H9 (cell line): Measurements from ENCODE around the gene FGF9. TPM values are rescaled to one million over a fixed set of nuclear protein-coding genes. Genes with fewer than 3 reads are reported as not detected.

Experiments used
- DNase-seq: peaks from one replicate; pipeline ENCODE4 v3.0.0-alpha.2; 2017
- H2AFZ ChIP-seq: one replicate; pipeline ENCODE4 v1.6.1; 2013; ENCODE audit warnings: mild to moderate bottlenecking, low read length, control low read depth, moderate library complexity
- H2AK5ac ChIP-seq: 2 replicates; pipeline ENCODE4 v1.6.1; 2013; ENCODE audit warnings: low read length, control low read depth, mixed read lengths; ENCODE audit not compliant: insufficient read length
- H2BK120ac ChIP-seq: one replicate; pipeline ENCODE4 v1.6.1; 2013; ENCODE audit warnings: low read depth, mild to moderate bottlenecking, low read length, control low read depth, inconsistent platforms; ENCODE audit not compliant: poor library complexity, severe bottlenecking
- H2BK12ac ChIP-seq: 2 replicates; pipeline ENCODE4 v1.6.1; 2013; ENCODE audit warnings: low read length, control low read depth, mixed read lengths, low read depth; ENCODE audit not compliant: insufficient read length
- H2BK15ac ChIP-seq: 2 replicates; pipeline ENCODE4 v1.6.1; 2013; ENCODE audit warnings: low read depth, low read length, control low read depth
- H2BK20ac ChIP-seq: one replicate; pipeline ENCODE4 v1.6.1; 2013; ENCODE audit warnings: low read depth, mild to moderate bottlenecking, low read length, control low read depth, inconsistent platforms; ENCODE audit not compliant: poor library complexity, severe bottlenecking
- H2BK5ac ChIP-seq: 2 replicates; pipeline ENCODE4 v1.6.1; 2013; ENCODE audit warnings: low read length, control low read depth, mixed read lengths; ENCODE audit not compliant: insufficient read length
- H3K14ac ChIP-seq: 2 replicates; pipeline ENCODE4 v1.6.1; 2013; ENCODE audit warnings: low read length, control low read depth; ENCODE audit not compliant: insufficient read depth
- H3K18ac ChIP-seq: 2 replicates; pipeline ENCODE4 v1.6.1; 2013; ENCODE audit warnings: low read depth, mild to moderate bottlenecking, mixed read lengths, low read length, control low read depth; ENCODE audit not compliant: insufficient read length
- H3K23ac ChIP-seq: 2 replicates; pipeline ENCODE4 v1.6.1; 2013; ENCODE audit warnings: low read length, control low read depth, mixed read lengths, low read depth; ENCODE audit not compliant: insufficient read length
- H3K23me2 ChIP-seq: 2 replicates; pipeline ENCODE4 v1.6.1; 2013; ENCODE audit warnings: low read depth, mild to moderate bottlenecking, mixed read lengths, low read length, control low read depth; ENCODE audit not compliant: insufficient read length, poor library complexity, severe bottlenecking
- H3K27ac ChIP-seq: 2 replicates; pipeline ENCODE4 v1.5.1; 2013; ENCODE audit warnings: low read length, control low read depth, mixed read lengths, low read depth; ENCODE audit not compliant: insufficient read length
- H3K27me3 ChIP-seq: 2 replicates; pipeline ENCODE4 v1.6.1; 2013; ENCODE audit warnings: low read length, control low read depth, inconsistent platforms; ENCODE audit not compliant: insufficient read depth
- H3K4ac ChIP-seq: 2 replicates; pipeline ENCODE4 v1.6.1; 2013; ENCODE audit warnings: low read depth, mild to moderate bottlenecking, control low read depth, inconsistent platforms, low read length, moderate library complexity
- H3K4me1 ChIP-seq: 2 replicates; pipeline ENCODE4 v1.6.1; 2013; ENCODE audit warnings: low read length, control low read depth, inconsistent platforms; ENCODE audit not compliant: insufficient read depth
- H3K4me2 ChIP-seq: 2 replicates; pipeline ENCODE4 v1.6.1; 2013; ENCODE audit warnings: low read length, control low read depth, mixed read lengths; ENCODE audit not compliant: insufficient read length, insufficient read depth
- H3K56ac ChIP-seq: 2 replicates; pipeline ENCODE4 v1.6.1; 2013; ENCODE audit warnings: low read depth, mild to moderate bottlenecking, mixed read lengths, low read length, control low read depth; ENCODE audit not compliant: insufficient read length
- H3K79me1 ChIP-seq: 2 replicates; pipeline ENCODE4 v1.6.1; 2013; ENCODE audit warnings: low read depth, mild to moderate bottlenecking, moderate library complexity, low read length, control low read depth, inconsistent platforms; ENCODE audit not compliant: insufficient read depth, poor library complexity, severe bottlenecking
- H3K79me2 ChIP-seq: 2 replicates; pipeline ENCODE4 v1.6.1; 2013; ENCODE audit warnings: low read length, control low read depth, inconsistent platforms; ENCODE audit not compliant: insufficient read depth
- H3K9ac ChIP-seq: 2 replicates; pipeline ENCODE4 v1.6.1; 2013; ENCODE audit warnings: low read length, control low read depth, mixed read lengths; ENCODE audit not compliant: insufficient read length; ENCODE audit errors: extremely low read depth
- H3K9me3 ChIP-seq: one replicate; pipeline ENCODE4 v1.6.1; 2013; ENCODE audit warnings: low read depth, low read length, inconsistent platforms; ENCODE audit not compliant: control insufficient read depth
- H3T11ph ChIP-seq: one replicate; pipeline ENCODE4 v1.6.1; 2013; ENCODE audit warnings: mild to moderate bottlenecking, low read length, control low read depth, inconsistent platforms
- H4K20me1 ChIP-seq: one replicate; pipeline ENCODE4 v1.6.1; 2013; ENCODE audit not compliant: control insufficient read depth, insufficient read length, insufficient read depth
- H4K5ac ChIP-seq: 2 replicates; pipeline ENCODE4 v1.6.1; 2013; ENCODE audit warnings: low read depth, mild to moderate bottlenecking, mixed read lengths, low read length, control low read depth; ENCODE audit not compliant: insufficient read length
- H4K8ac ChIP-seq: replicated peaks from 2 replicates; pipeline ENCODE4 v1.6.1; 2013; ENCODE audit warnings: low read length, control low read depth, mixed read lengths, low read depth; ENCODE audit not compliant: insufficient read length
- H4K91ac ChIP-seq: 2 replicates; pipeline ENCODE4 v1.6.1; 2013; ENCODE audit warnings: low read depth, mild to moderate bottlenecking, moderate library complexity, mixed read lengths, low read length, control low read depth; ENCODE audit not compliant: insufficient read length
- H3K27ac Mint-ChIP-seq, 3 experiments: 2 replicates in 2 of 3; 3 replicates in 1 of 3; pipeline ENCODE4 v1.8.0; 2020 to 2021; ENCODE audit warnings: mixed read lengths in 3 of 3, mild to moderate bottlenecking in 1 of 3, moderate library complexity in 1 of 3
- H3K27me3 Mint-ChIP-seq: 2 replicates; pipeline ENCODE4 v1.8.0; 2021; ENCODE audit warnings: low read depth, mild to moderate bottlenecking, moderate library complexity, mixed read lengths
- H3K36me3 Mint-ChIP-seq, 3 experiments: 2 replicates in 2 of 3; 3 replicates in 1 of 3; pipeline ENCODE4 v1.8.0; 2020 to 2021; ENCODE audit warnings: low read depth in 3 of 3, mixed read lengths in 3 of 3; ENCODE audit not compliant: insufficient read depth in 1 of 3
- H3K4me1 Mint-ChIP-seq, 2 experiments: 2 replicates each; pipeline ENCODE4 v1.8.0; 2020; ENCODE audit warnings: mixed read lengths in 2 of 2
- H3K4me3 Mint-ChIP-seq, 2 experiments: 2 replicates in 1 of 2; 3 replicates in 1 of 2; pipeline ENCODE4 v1.8.0; 2020 to 2021; ENCODE audit warnings: mild to moderate bottlenecking in 2 of 2, mixed read lengths in 2 of 2, moderate library complexity in 1 of 2
- H3K9me3 Mint-ChIP-seq, 2 experiments: 2 replicates in 1 of 2; 3 replicates in 1 of 2; pipeline ENCODE4 v1.8.0; 2020; ENCODE audit warnings: mild to moderate bottlenecking in 2 of 2, mixed read lengths in 2 of 2, moderate library complexity in 1 of 2
- CTCF ChIP-seq: fragments of 200-600 bp; sonication (generic); conservative IDR thresholded peaks from 3 replicates; pipeline ENCODE4 v1.8.0; 2021; ENCODE audit warnings: antibody characterized with exemption, mild to moderate bottlenecking
- WGBS: extraction: QIAGEN DNeasy Blood & Tissue Kit; methylation state at CpG from one replicate; pipeline ENCODE4 v1.1.7; 2013; ENCODE audit warnings: missing lambda C conversion rate, low lambda C conversion rate, mixed read lengths; ENCODE audit not compliant: insufficient read length; ENCODE audit errors: extremely low coverage; 5-methylcytosine and 5-hydroxymethylcytosine counted together
- total RNA-seq: library from RNA; stranded (reverse); gene quantifications from 2 replicates; pipeline ENCODE4 v1.2.1, GENCODE V29; 2021

FGF9 gene
- total RNA-seq, 1 experiment from 2014 or later: 0.22 TPM

- H2BK12ac ChIP-seq: no peak overlapping the region
- no peak overlapping the region for H3T11ph ChIP-seq
- H2BK15ac ChIP-seq: no peak overlapping the region
- Mint-ChIP-seq H3K36me3 (peaks cover 0 to 2% (median 0%) of the 10 kb centered on the region in 3 experiments; a peak in 2 of 7 replicates), H3K4me1 (peaks cover 7 to 10% of the 10 kb centered on the region in 2 experiments; a peak in 3 of 4 replicates), H3K9me3 (peaks cover 4% of the 10 kb centered on the region in 2 experiments; a peak in 4 of 5 replicates), H3K27me3 (peaks cover 2% of the 10 kb centered on the region; the same call in 1 of the 2 replicates), H3K27ac (no peak overlapping the region), H3K4me3 (no peak overlapping the region)
- peaks cover 6% of the 10 kb centered on the region; the same call in 1 of the 2 replicates for H3K4me1 ChIP-seq
- H3K18ac ChIP-seq: no peak overlapping the region
- no peak overlapping the region for H2AK5ac ChIP-seq
- H3K79me2 ChIP-seq: no peaks in the 10 kb centered on the region
- H3K14ac ChIP-seq: no peak overlapping the region
- no peaks in the 10 kb centered on the region for H3K27me3 ChIP-seq
- H3K4ac ChIP-seq: no peak overlapping the region
- no peak overlapping the region for H4K91ac ChIP-seq
- H4K20me1 ChIP-seq: no peaks in the 10 kb centered on the region
- H3K9ac ChIP-seq: no peak overlapping the region
- H2BK5ac ChIP-seq: no peak overlapping the region
- no peaks in the 10 kb centered on the region for H3K23me2 ChIP-seq
- H3K9me3 ChIP-seq: no peaks in the 10 kb centered on the region
- DNase-seq: no peak
- no CpG with 5 or more reads among the region's 7 CpGs for WGBS
- no peak overlapping the region for H4K5ac ChIP-seq
- no peak overlapping the region for H2BK120ac ChIP-seq
- H2AFZ ChIP-seq: no peak overlapping the region
- H3K79me1 ChIP-seq: no peaks in the 10 kb centered on the region
- no peak overlapping the region for H3K23ac ChIP-seq
- H3K27ac ChIP-seq: no peak overlapping the region
- H4K8ac ChIP-seq: no peak overlapping the region
- no peak for TF ChIP-seq CTCF
- no peak overlapping the region for H3K56ac ChIP-seq
- H2BK20ac ChIP-seq: no peak overlapping the region
- no peak overlapping the region for H3K4me2 ChIP-seq
Measured at GRCh38 chr13:21734961-21735360, 64.1 kb downstream of the FGF9 start.
